OCI-LY3 (cell line): Measurements from ENCODE around the gene COL12A1.

Source experiments
- H2AFZ ChIP-seq: fragments of 200-600, 300-600 bp; shearing (Covaris generic); 2 replicates; pipeline ENCODE4 v1.6.0; 2014; ENCODE audit warnings: antibody characterized with exemption, low read depth, low read length
- H3K27ac ChIP-seq: fragments of 200-600, 300-600 bp; sonication (generic); 2 replicates; pipeline ENCODE4 v1.5.1; 2014; ENCODE audit warnings: mild to moderate bottlenecking, low read length, moderate library complexity, mixed read lengths
- H3K27me3 ChIP-seq: fragments of 200-600, 300-600 bp; sonication (generic); 2 replicates; pipeline ENCODE4 v1.6.1; 2014; ENCODE audit warnings: low read depth, low read length, mixed read lengths
- H3K36me3 ChIP-seq: fragments of 200-600, 300-600 bp; sonication (generic); replicated peaks from 2 replicates; pipeline ENCODE3; 2014; ENCODE audit warnings: low read depth, low read length, mixed read lengths
- H3K4me1 ChIP-seq: fragments of 300-600, 200-600 bp; sonication (generic); 2 replicates; pipeline ENCODE4 v1.6.1; 2014; ENCODE audit warnings: low read length, mixed read lengths
- H3K4me2 ChIP-seq: fragments of 200-600, 300-600 bp; sonication (generic); 2 replicates; pipeline ENCODE4 v1.6.1; 2014; ENCODE audit warnings: low read length, mixed read lengths
- H3K4me3 ChIP-seq: fragments of 300-600, 200-600 bp; sonication (generic); 2 replicates; pipeline ENCODE4 v1.5.1; 2014; ENCODE audit warnings: antibody characterized with exemption, mild to moderate bottlenecking, low read length, moderate library complexity
- H3K79me2 ChIP-seq: fragments of 300-600, 200-600 bp; shearing (Covaris generic); 2 replicates; pipeline ENCODE4 v1.6.1; 2014; ENCODE audit warnings: mild to moderate bottlenecking, low read length, mixed read lengths
- H3K9ac ChIP-seq: fragments of 300-600, 200-600 bp; shearing (Covaris generic); 2 replicates; pipeline ENCODE4 v1.6.0; 2014; ENCODE audit warnings: mild to moderate bottlenecking, low read length, moderate library complexity
- H3K9me3 ChIP-seq: fragments of 200-600, 300-600 bp; shearing (Covaris generic); 2 replicates; pipeline ENCODE4 v1.6.1; 2014; ENCODE audit warnings: low read length, mixed read lengths; ENCODE audit not compliant: insufficient read depth
- H4K20me1 ChIP-seq: fragments of 200-600, 300-600 bp; sonication (generic); 2 replicates; pipeline ENCODE4 v1.6.1; 2016; ENCODE audit warnings: low read length, mixed read lengths; ENCODE audit not compliant: insufficient read depth
- CTCF ChIP-seq: fragments of 200-600, 300-600 bp; sonication (generic); IDR thresholded peaks from 2 replicates; pipeline ENCODE4 v1.5.1; 2014; ENCODE audit warnings: antibody characterized with exemption, low read length, low read depth
- EZH2phosphoT487 ChIP-seq: fragments of 200-600 bp; shearing (Covaris generic); IDR thresholded peaks from 2 replicates; pipeline ENCODE4 v1.6.1; 2018; ENCODE audit warnings: antibody characterized with exemption, mixed run types, low read depth

COL12A1 gene

GRCh38 chr6:75091467-75092190 is 114.2 kb downstream of the COL12A1 start:
- Histone ChIP-seq H3K4me3 (no peak overlapping the region), H3K27me3 (no peaks in the 10 kb centered on the region), H3K27ac (no peak overlapping the region), H3K4me2 (no peak overlapping the region), H3K36me3 (no peaks in the 10 kb centered on the region), H3K4me1 (no peaks in the 10 kb centered on the region), H3K9me3 (no peaks in the 10 kb centered on the region), H4K20me1 (no peaks in the 10 kb centered on the region), H3K79me2 (no peaks in the 10 kb centered on the region), H3K9ac (no peak overlapping the region), H2AFZ (no peak overlapping the region)
- TF ChIP-seq CTCF (no peak), EZH2phosphoT487 (no peak)

GRCh38 chr6:75090576-75090975 is 115.3 kb downstream of the COL12A1 start:
- no peak overlapping the region for H3K4me3 ChIP-seq
- H3K4me2 ChIP-seq: no peak overlapping the region
- H2AFZ ChIP-seq: no peak overlapping the region
- H3K36me3 ChIP-seq: no peaks in the 10 kb centered on the region
- no peak overlapping the region for H3K27ac ChIP-seq
- no peak for TF ChIP-seq EZH2phosphoT487
- no peak overlapping the region for H3K9ac ChIP-seq
- no peaks in the 10 kb centered on the region for H4K20me1 ChIP-seq
- no peaks in the 10 kb centered on the region for H3K27me3 ChIP-seq
- H3K4me1 ChIP-seq: peaks cover 6% of the 10 kb centered on the region
- H3K79me2 ChIP-seq: no peaks in the 10 kb centered on the region
- H3K9me3 ChIP-seq: no peaks in the 10 kb centered on the region

- H3K27me3 ChIP-seq: no peaks in the 10 kb centered on the region
- no peak overlapping the region for H3K4me3 ChIP-seq
- no peaks in the 10 kb centered on the region for H3K36me3 ChIP-seq
- no peak overlapping the region for H3K4me2 ChIP-seq
- TF ChIP-seq CTCF: no peak
- TF ChIP-seq EZH2phosphoT487: no peak
- H3K4me1 ChIP-seq: peaks cover 6% of the 10 kb centered on the region
- no peak overlapping the region for H2AFZ ChIP-seq
- no peaks in the 10 kb centered on the region for H3K9me3 ChIP-seq
- H3K9ac ChIP-seq: no peak overlapping the region
- H4K20me1 ChIP-seq: no peaks in the 10 kb centered on the region
- no peaks in the 10 kb centered on the region for H3K79me2 ChIP-seq
- H3K27ac ChIP-seq: no peak overlapping the region
These were observed 115.9 kb downstream of the COL12A1 start for GRCh38 chr6:75089921-75090320.

GRCh38 chr6:75089151-75089897 is 116.5 kb downstream of the COL12A1 start:
- no peaks in the 10 kb centered on the region for H3K27me3 ChIP-seq
- no peak for TF ChIP-seq EZH2phosphoT487
- no peak for TF ChIP-seq CTCF
- peaks cover 6% of the 10 kb centered on the region for H3K4me1 ChIP-seq

More at GRCh38 chr6:75089151-75089897, 116.5 kb downstream of the COL12A1 start:
- no peak overlapping the region for H2AFZ ChIP-seq
- no peak overlapping the region for H3K27ac ChIP-seq
- H3K79me2 ChIP-seq: no peaks in the 10 kb centered on the region
- H3K36me3 ChIP-seq: no peaks in the 10 kb centered on the region
- no peak overlapping the region for H3K4me2 ChIP-seq
- H3K4me3 ChIP-seq: no peak overlapping the region
- no peaks in the 10 kb centered on the region for H3K9me3 ChIP-seq
- no peak overlapping the region for H3K9ac ChIP-seq
- no peaks in the 10 kb centered on the region for H4K20me1 ChIP-seq
